ENCODE measurements around the gene CBX8.

The CBX8 gene

GRCh38 chr17:79803997-79804855, 7.3 kb upstream of the CBX8 start:
- peak; percentile 56 for DNase-seq

DNA sequence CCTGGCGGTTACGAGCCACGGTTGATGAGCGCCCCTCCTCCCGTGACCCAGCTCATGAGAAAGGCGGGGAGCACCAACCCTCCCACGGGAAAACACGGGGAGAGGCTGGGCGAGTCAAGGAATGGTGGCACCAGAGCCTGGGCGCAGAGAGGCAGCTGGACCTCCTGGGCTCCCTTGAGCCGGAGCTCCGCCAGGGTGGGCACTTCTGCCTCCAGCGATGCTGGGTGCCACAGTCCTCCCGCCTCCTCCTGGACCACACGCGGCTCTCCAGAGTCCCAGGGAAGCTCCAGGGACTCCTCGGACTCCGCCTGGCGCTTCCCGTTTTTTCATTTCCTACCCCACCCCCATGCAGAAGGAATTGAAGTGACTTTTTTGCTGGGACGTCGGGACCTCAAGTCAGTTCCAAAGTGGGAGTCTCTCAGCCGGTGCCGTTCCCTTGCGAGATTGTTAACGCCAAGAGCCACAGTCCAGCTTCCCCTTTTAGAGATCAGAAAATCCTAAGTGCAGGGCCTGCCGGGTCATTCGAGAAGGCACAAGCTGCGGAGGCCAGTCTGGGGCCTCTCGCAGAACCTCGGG, 6.6 kb upstream of the CBX8 start:
- DNase-seq = no peak

DNA sequence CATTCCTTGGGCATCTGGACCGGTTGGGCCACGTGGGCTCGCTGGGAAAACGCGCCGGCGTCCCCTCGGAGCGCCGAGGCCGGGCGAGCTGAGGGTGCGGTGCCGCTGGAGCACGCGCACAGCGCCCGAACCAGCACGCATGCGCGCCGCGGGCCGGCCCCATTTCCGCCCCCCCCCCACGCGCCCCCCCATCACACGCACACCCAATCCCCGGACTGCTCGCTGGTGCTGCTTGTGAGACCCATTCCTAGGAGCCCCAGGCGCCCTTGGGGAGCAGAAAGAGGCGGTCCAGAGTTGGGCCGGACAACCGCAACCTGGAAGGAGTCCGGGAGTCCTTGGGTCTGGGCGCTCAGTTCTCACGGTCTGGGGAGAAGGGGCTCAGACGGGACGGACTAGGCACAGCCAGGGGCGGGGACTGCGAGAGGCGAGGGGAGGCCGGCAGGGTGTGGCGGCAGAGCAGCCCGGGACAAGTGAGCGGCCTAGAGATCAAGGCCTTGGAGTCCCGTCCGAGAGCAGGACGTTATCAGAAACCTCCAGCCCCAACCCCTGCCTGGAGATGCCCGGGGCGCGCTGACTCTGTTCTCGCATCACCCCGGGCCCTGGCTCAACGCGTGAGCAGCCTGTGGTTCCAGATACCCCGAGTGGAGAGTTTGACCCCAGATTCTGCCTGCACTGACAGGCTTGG, 6.0 kb upstream of the CBX8 start:
- DNase-seq = no peak

- DNase-seq = no peak
Measured at GRCh38 chr17:79802039-79802735, 5.3 kb upstream of the CBX8 start.

- DNase-seq = no peak
Measured at GRCh38 chr17:79801156-79802038, 4.5 kb upstream of the CBX8 start.

GRCh38 chr17:79800325-79801155, 3.7 kb upstream of the CBX8 start:
- peak; percentile 58 for DNase-seq

DNA sequence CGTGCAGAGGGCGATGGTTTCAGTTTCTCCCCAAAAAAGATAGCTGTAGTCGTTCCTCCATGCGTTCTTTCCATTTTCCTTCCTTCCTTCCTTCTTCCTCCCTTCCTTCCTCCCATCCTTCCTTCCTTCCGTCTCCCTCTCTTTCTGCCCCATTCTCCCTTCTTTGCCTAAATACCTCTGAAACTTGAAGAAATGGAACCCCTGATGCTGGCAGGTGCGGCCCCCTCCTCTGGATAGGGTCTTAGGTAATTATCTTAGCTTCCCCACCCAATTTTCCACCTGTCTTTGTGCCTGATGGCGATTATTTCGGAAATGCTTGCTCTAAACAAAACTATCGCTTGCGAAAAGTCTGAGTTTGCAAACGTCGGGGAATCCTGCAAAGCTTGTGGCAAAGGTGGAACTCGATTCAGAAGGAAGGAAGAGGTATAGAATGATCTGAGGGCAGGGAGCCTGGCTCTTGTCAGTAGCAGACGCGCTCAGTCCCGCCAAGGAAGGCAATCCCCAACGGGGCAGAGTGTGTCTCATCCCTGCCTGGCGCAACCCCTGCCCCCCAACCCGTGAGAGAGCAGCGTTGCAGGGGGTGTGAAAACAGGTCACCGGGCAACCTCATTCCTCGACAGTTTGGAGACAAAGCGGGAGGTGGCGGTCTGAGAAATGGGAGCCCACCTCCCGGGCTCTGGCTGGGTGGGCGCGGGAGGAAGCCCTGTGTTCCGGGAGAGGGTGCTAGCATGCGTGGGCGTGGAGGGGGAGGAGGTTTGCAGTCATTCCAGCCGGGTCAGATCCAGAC, 2.9 kb upstream of the CBX8 start:
- DNase-seq = peak; percentile 30

DNA sequence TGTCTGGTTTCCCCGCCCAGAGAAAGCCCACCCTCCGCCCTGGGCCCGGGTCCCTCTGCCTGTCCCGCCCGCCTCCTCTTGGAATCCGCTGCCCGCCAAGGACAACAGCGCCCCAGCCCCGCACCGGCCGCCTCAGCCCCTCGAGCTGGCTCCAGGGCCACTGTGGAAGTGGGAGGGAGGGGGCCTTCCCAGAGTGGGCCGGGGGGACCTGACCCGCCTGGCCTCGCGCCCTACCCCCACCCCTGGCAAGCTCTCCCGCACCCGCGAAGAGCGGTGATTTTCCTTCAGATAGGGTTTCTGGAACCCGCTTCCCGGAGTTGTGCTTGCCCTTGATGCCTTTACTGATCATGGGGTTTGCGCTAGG, 2.3 kb upstream of the CBX8 start:
- no peak for DNase-seq

GRCh38 chr17:79798299-79799173, 1.7 kb upstream of the CBX8 start:
- peak; percentile 27 for DNase-seq

- DNase-seq = no peak
Measured at GRCh38 chr17:79797492-79798298, 818 bp upstream of the CBX8 start.

DNA sequence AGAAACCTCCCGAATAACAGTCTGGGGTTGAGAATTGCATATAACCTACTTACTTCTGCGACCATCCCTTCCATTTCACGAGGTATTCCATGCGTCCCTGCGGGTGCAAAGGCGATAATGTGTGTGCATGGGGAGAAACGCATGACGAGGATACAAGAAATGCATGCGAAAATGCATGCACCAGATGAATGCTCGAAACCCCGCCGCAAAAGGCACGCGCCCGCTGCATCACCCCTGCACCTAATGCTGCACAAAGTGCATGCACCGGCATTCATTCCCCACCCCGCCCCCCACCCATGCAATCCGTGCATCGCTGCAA, 474 bp downstream of the CBX8 start:
- DNase-seq = no peak

GRCh38 chr17:79795795-79796443, 958 bp downstream of the CBX8 start:
- no peak for DNase-seq

- DNase-seq = no peak
Measured at GRCh38 chr17:79794659-79795511, 2.0 kb downstream of the CBX8 start.

- no peak for DNase-seq
Measured at GRCh38 chr17:79793924-79794304, 3.0 kb downstream of the CBX8 start.

- no peak for DNase-seq
Measured at GRCh38 chr17:79792984-79793923, 3.6 kb downstream of the CBX8 start.

- no peak for DNase-seq
Measured at GRCh38 chr17:79792341-79792871, 4.5 kb downstream of the CBX8 start.
